KMS-11 (cell line): ENCODE results near the gene SRGAP1.
A peak's percentile ranks its signal among the peaks of the same experiment; 100 is the strongest.

Experiments
- H2AFZ ChIP-seq: fragments of 200-600 bp; sonication (generic); 2 replicates; pipeline ENCODE4 v1.6.1; 2016; ENCODE audit warnings: antibody characterized with exemption, mixed run types, low read depth
- H3K27ac ChIP-seq: fragments of 200-600 bp; sonication (generic); 2 replicates; pipeline ENCODE4 v1.6.1; 2016; ENCODE audit warnings: mild to moderate bottlenecking, mixed run types
- H3K27me3 ChIP-seq: fragments of 200-600 bp; sonication (generic); 2 replicates; pipeline ENCODE4 v1.6.1; 2017; ENCODE audit warnings: mild to moderate bottlenecking, low read depth, mixed run types, moderate library complexity; ENCODE audit not compliant: insufficient read depth
- H3K36me3 ChIP-seq: fragments of 200-600 bp; sonication (generic); 2 replicates; pipeline ENCODE4 v1.6.1; 2017; ENCODE audit warnings: mild to moderate bottlenecking, mixed run types; ENCODE audit not compliant: insufficient read depth
- H3K4me1 ChIP-seq: fragments of 200-600 bp; sonication (generic); 2 replicates; pipeline ENCODE4 v1.6.1; 2016; ENCODE audit warnings: mild to moderate bottlenecking, low read depth, mixed run types; ENCODE audit not compliant: poor library complexity, severe bottlenecking
- H3K4me2 ChIP-seq: fragments of 200-600 bp; sonication (generic); 2 replicates; pipeline ENCODE4 v1.7.0; 2016; ENCODE audit warnings: mild to moderate bottlenecking, mixed run types
- H3K4me3 ChIP-seq: fragments of 200-600 bp; sonication (generic); IDR thresholded peaks from 2 replicates; pipeline ENCODE4 v1.6.1; 2017; ENCODE audit warnings: low read depth, low read length, mixed read lengths; ENCODE audit not compliant: insufficient read depth
- H3K79me2 ChIP-seq: fragments of 200-600 bp; sonication (generic); 2 replicates; pipeline ENCODE4 v1.6.1; 2016; ENCODE audit warnings: low read depth, mixed run types; ENCODE audit not compliant: insufficient read depth
- H3K9ac ChIP-seq: fragments of 200-600 bp; sonication (generic); 2 replicates; pipeline ENCODE4 v1.6.1; 2016; ENCODE audit warnings: mild to moderate bottlenecking, mixed run types
- H4K20me1 ChIP-seq: fragments of 200-600 bp; sonication (generic); 2 replicates; pipeline ENCODE4 v1.6.1; 2016; ENCODE audit warnings: mild to moderate bottlenecking, mixed run types; ENCODE audit not compliant: insufficient read depth
- TF ChIP-seq, protein P1 (sequence below): fragments of 200-600 bp; sonication (generic); conservative IDR thresholded peaks from 2 replicates; pipeline ENCODE4 v1.6.1; 2017; ENCODE audit warnings: low read depth, mild to moderate bottlenecking, antibody characterized with exemption, low read length, moderate library complexity, mixed read lengths

SRGAP1 gene

DNA sequence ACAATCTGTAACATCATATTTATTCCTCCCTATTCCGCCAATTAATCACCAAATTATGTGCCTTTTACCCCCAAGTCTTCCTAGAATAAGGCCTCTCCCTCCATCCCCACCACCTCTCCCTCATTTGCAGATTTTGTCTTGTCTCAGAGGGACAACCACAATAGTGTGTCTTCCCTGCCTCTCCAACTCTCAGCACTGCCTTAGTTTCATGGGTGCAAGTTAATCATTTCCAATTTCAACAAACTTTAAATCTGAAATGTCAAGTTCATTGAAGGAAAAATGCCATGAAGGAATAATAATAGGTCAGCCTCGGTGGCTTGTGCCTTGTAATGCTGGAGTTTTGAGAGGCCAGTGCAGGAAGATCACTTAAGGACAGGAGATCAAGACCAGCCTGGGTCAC, 33.2 kb upstream of the SRGAP1 start:
- TF ChIP-seq, protein P1, sequence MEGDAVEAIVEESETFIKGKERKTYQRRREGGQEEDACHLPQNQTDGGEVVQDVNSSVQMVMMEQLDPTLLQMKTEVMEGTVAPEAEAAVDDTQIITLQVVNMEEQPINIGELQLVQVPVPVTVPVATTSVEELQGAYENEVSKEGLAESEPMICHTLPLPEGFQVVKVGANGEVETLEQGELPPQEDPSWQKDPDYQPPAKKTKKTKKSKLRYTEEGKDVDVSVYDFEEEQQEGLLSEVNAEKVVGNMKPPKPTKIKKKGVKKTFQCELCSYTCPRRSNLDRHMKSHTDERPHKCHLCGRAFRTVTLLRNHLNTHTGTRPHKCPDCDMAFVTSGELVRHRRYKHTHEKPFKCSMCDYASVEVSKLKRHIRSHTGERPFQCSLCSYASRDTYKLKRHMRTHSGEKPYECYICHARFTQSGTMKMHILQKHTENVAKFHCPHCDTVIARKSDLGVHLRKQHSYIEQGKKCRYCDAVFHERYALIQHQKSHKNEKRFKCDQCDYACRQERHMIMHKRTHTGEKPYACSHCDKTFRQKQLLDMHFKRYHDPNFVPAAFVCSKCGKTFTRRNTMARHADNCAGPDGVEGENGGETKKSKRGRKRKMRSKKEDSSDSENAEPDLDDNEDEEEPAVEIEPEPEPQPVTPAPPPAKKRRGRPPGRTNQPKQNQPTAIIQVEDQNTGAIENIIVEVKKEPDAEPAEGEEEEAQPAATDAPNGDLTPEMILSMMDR = no peak
- Histone ChIP-seq H3K79me2 (no peaks in the 10 kb centered on the region), H3K36me3 (no peaks in the 10 kb centered on the region), H3K9ac (no peak overlapping the region), H3K4me3 (no peak overlapping the region), H3K27me3 (no peaks in the 10 kb centered on the region), H3K27ac (no peak overlapping the region), H4K20me1 (no peaks in the 10 kb centered on the region; the same call in 1 of the 2 replicates), H3K4me1 (peaks cover 30% of the 10 kb centered on the region), H2AFZ (no peak overlapping the region), H3K4me2 (no peak overlapping the region)

DNA sequence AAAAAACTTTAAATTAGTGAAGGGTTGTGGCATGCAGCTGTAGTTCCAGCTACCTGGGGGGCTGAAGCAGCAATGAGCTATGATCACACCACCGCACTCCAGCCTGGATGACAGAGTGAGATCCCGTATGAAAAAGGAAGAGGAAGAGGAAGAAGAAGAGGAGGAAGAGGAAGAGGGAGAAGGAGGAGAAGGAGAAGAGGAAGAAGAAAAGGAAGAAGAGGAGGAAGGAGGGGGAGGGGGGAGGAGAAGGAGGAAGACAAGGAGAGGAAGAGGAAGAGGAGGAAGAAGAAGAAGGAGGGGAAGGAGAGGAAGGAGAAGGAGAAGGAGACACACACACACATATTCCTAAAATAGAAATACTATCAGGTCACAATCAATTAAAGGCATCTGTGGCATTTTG, 32.7 kb upstream of the SRGAP1 start:
- TF ChIP-seq, protein P1 = no peak
- Histone ChIP-seq H3K36me3 (no peaks in the 10 kb centered on the region), H3K4me3 (no peak overlapping the region), H4K20me1 (no peaks in the 10 kb centered on the region; the same call in 1 of the 2 replicates), H3K9ac (no peak overlapping the region), H3K27me3 (no peaks in the 10 kb centered on the region), H3K4me1 (peaks cover 31% of the 10 kb centered on the region), H2AFZ (no peak overlapping the region), H3K4me2 (no peak overlapping the region), H3K27ac (no peak overlapping the region), H3K79me2 (no peaks in the 10 kb centered on the region)

DNA sequence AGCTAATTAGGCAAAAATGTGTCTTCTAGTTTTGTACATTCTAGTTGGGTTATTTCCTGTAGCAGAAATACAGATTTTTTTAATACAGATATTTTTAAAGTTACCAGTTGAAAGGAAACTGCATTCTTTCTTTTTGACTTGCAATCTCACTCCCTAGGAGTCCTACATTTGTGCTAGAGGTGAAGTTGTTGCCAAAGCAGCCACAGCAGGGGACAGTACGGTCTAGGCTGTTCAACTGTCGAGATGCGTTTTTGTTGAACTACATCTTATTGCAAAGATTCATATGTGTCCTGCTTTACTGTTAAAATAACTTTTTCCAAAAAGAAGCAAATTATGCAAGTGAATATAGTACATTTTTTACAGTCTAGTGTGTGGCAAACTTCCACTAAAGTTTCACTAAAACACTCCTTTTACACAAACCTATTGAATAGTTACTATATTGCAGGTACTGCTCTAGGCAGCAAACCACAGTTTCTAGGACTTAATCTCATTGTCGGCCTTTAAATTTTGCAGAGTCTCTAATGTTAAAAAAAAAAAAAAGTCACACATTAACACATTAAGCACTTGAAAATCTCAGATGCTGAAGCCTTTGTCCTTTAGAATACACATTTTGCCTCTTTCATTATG, 30.2 kb upstream of the SRGAP1 start:
- peaks cover 31% of the 10 kb centered on the region for H3K4me1 ChIP-seq
- no peak overlapping the region for H3K4me3 ChIP-seq
- TF ChIP-seq, protein P1 = no peak
- H3K79me2 ChIP-seq = no peaks in the 10 kb centered on the region
- H2AFZ ChIP-seq = peak overlapping the region; percentile 42
- peak overlapping the region; percentile 47 for H3K4me2 ChIP-seq
- peak overlapping the region; percentile 57 for H3K27ac ChIP-seq
- H3K27me3 ChIP-seq = no peaks in the 10 kb centered on the region
- H3K9ac ChIP-seq = peak overlapping the region; percentile 6; the same call in 1 of the 2 replicates
- no peaks in the 10 kb centered on the region for H4K20me1 ChIP-seq
- H3K36me3 ChIP-seq = no peaks in the 10 kb centered on the region

DNA sequence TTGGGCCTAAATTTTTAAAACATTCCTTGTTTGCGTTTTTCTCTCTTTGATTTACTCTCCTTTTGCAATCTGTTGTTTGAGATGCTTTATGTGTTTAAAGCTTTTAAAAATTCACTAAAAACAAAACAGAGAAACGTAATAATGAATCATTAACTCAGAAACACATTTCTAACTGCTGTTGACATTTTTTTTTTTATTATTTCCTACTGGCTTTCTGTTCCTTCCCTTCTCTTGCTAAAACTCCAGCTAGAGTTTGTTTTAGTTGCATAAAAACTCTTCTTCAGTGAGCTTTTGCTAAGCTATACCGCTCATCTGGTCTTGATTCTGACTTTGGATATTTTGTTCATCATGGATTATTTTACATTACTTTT, 29.0 kb upstream of the SRGAP1 start:
- no peaks in the 10 kb centered on the region for H4K20me1 ChIP-seq
- peak overlapping the region; percentile 47 for H3K4me2 ChIP-seq
- H3K27me3 ChIP-seq = no peaks in the 10 kb centered on the region
- TF ChIP-seq, protein P1 = no peak
- H3K79me2 ChIP-seq = no peaks in the 10 kb centered on the region
- H3K4me3 ChIP-seq = no peak overlapping the region
- H3K27ac ChIP-seq = peak overlapping the region; percentile 57
- no peaks in the 10 kb centered on the region for H3K36me3 ChIP-seq
- H3K4me1 ChIP-seq = peaks cover 31% of the 10 kb centered on the region
- no peak overlapping the region; the same call in 1 of the 2 replicates for H3K9ac ChIP-seq
- no peak overlapping the region for H2AFZ ChIP-seq
